Fibroblast of the aortic adventitia (primary cell): ENCODE data around the gene TMEM132D. TPM values are rescaled to one million over a fixed set of nuclear protein-coding genes. Genes with fewer than 3 reads are reported as not detected.

Source experiments
- DNase-seq: peaks from one replicate; pipeline ENCODE4 v3.0.0-alpha.2; 2010; ENCODE audit warnings: low read depth
- H3K4me3 ChIP-seq: 2 replicates; pipeline ENCODE4 v1.5.1; 2011; ENCODE audit warnings: low read depth, mild to moderate bottlenecking, control low read depth, low read length, moderate library complexity
- CTCF ChIP-seq: IDR thresholded peaks from 2 replicates; pipeline ENCODE4 v1.5.1; 2011; ENCODE audit warnings: mild to moderate bottlenecking, low read length, control low read depth, inconsistent platforms; ENCODE audit not compliant: insufficient read depth
- total RNA-seq: library from RNA; depleted of rRNA; stranded (reverse); fragments of >200 nt; gene quantifications from 2 replicates; pipeline ENCODE4 v1.2.3, GENCODE V29; 2012; ENCODE audit warnings: low replicate concordance

TMEM132D gene
- total RNA-seq, 1 donor: not detected

DNA sequence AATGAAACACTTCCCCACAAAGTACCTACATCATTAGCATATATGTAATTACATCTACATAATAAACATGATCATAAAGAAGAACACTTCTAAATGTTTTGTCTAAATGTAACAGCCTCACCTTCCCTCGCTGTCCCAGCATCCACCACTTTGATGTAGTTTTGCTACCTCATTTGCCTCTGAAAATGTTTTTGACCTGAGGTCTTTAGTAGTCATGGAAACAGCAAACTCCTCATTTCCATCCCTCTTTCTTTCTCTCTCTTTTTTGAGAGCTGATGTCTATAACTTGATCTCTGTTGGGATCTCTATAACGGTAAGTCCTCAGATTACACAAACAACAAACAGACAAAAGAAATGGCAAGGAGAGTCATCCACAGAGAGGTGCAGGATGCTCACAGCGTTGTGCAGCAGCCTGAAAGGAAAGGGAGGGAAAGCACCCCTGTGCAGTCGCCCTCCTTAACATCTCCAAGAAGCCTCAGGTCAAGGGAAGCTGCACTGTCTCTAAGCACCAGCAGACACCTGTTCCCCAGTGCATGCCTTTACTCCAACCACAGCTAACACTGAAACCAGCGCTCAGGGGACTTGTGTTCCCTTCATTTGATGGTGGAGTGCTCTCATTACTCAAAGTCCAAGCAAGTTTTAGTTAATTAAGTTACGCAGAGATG is 268.7 kb downstream of the TMEM132D start:
- DNase-seq: no peak
- H3K4me3 ChIP-seq: no peak overlapping the region
- TF ChIP-seq CTCF: no peak

- no peak for DNase-seq
- no peak overlapping the region for H3K4me3 ChIP-seq
- TF ChIP-seq CTCF: no peak
Observed at GRCh38 chr12:129631316-129631715, 272.5 kb downstream of the TMEM132D start.

GRCh38 chr12:129629901-129630300 is 273.9 kb downstream of the TMEM132D start:
- DNase-seq: no peak
- TF ChIP-seq CTCF: no peak
- no peak overlapping the region for H3K4me3 ChIP-seq

- DNase-seq: no peak
- no peak for TF ChIP-seq CTCF
- no peak overlapping the region for H3K4me3 ChIP-seq
Observed at GRCh38 chr12:129622566-129622965, 281.3 kb downstream of the TMEM132D start.

DNA sequence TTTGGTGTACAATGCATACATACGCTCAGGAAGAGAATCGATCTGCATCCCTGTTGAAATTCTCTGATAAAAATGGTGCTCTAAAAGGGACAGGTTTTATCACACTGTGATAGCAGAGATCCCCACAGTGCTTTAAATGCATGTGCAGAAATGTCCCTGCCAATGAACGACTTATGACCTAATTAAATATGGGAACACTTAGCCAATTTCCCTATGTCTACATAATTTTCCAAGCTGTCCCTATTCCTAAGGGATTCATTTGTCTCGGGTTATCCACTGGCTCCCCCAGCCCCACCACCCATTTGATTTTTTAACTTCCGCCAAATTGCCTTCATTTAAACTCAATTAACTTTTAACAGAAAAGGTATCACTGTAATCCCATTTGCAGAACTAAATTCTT is 284.6 kb downstream of the TMEM132D start:
- no peak for TF ChIP-seq CTCF
- no peak overlapping the region for H3K4me3 ChIP-seq
- no peak for DNase-seq

DNA sequence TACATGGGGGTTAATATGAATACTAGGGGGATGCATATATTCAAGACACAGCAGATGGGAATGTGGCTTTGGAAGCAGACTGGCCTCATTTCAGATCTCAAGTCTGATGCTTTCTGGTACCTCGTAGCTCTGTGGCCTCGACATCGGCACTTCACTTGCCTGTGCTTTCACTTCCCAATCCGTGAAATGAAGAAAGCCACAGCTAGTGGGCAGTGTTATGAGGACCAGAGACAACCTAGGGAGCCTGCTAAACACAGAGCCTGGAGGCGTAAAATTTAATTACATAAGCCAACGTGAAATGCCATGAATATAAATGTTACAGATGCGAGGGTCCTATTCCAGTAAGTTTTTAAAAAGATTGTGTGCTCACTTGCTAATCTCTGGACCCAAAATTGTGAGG is 286.0 kb downstream of the TMEM132D start:
- H3K4me3 ChIP-seq: no peak overlapping the region
- DNase-seq: no peak
- TF ChIP-seq CTCF: no peak

DNA sequence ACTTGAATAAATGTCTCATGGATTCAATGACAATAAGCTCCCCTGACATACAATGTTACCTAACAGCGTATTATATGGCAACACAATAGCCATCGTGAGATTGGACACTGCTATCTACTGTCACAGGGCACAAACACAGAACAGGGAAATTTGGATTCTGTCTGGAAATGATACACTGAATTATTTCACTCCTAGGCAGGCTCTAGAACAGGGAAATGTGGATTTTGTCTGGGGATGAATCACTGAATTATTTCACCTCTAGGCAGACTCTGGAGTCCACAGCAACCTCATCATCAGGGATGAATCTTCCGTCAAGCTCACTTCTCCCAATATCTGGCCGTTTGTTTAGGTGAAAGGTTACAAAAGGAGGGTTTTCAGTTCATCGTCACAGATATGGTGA is 288.8 kb downstream of the TMEM132D start:
- TF ChIP-seq CTCF: no peak
- H3K4me3 ChIP-seq: no peak overlapping the region
- DNase-seq: no peak
